Measurements from ENCODE around the gene AP5Z1. TPM values are rescaled to one million over a fixed set of nuclear protein-coding genes. Genes with fewer than 3 reads are reported as not detected.

Gene AP5Z1
- total and polyA plus RNA-seq, 2 of the 4 experiments (the other 2 are of a cell fraction): 9.7 to 38.7 TPM

GRCh38 chr7:4789194-4790077 is 14.0 kb downstream of the AP5Z1 start (continued):
- no peak for TF ChIP-seq RFX5 (IDR thresholded peaks at IDR 0.05; ENCODE audit: low read depth, low read length)

- Histone ChIP-seq H3K4me3 (ENCODE audit: insufficient read depth, low read depth, low read length) (no peak overlapping the region), H3K14ac (replicated peaks; ENCODE audit: low read depth, low read length) (no peak overlapping the region), H2BK5ac (ENCODE audit: low read depth, low read length, poor library complexity, severe bottlenecking) (no peak overlapping the region), H3K18ac (ENCODE audit: low read depth, low read length) (no peak overlapping the region), H3K23ac (ENCODE audit: low read depth, low read length) (no peak overlapping the region), H3K36me3 (ENCODE audit: control insufficient read depth, insufficient read depth, low read length) (peaks cover 65% of the 10 kb centered on the region), H4K91ac (ENCODE audit: insufficient read depth, low read depth, low read length) (no peak overlapping the region), H2AK5ac (ENCODE audit: low read depth, low read length) (no peak overlapping the region), H2BK120ac (ENCODE audit: low read depth, low read length) (no peak overlapping the region), H3K9ac (ENCODE audit: low read depth, low read length) (no peak overlapping the region), H3K27ac (ENCODE audit: insufficient read depth, low read length) (no peak overlapping the region), H3K4me1 (ENCODE audit: control insufficient read depth, insufficient read depth, low read length) (no peaks in the 10 kb centered on the region), H3K4me2 (ENCODE audit: low read depth, low read length) (no peak overlapping the region), H2BK15ac (ENCODE audit: low read depth, low read length) (no peak overlapping the region), H3K4ac (ENCODE audit: low read depth, low read length) (no peak overlapping the region), H4K5ac (ENCODE audit: low read depth, low read length) (no peak overlapping the region), H2BK20ac (ENCODE audit: low read depth, low read length) (no peak overlapping the region), H2AFZ (replicated peaks; ENCODE audit: low read length, poor library complexity) (no peak overlapping the region), H3K79me1 (ENCODE audit: low read depth in 1 of 2, low read length in 2 of 2) (no peaks in the 10 kb centered on the region), H3K27me3 (ENCODE audit: control insufficient read depth, insufficient read depth, low read length) (no peaks in the 10 kb centered on the region), H3K56ac (ENCODE audit: extremely low read depth, insufficient read depth, low read length) (no peak overlapping the region), H2AK9ac (replicated peaks; ENCODE audit: low read depth, low read length, poor library complexity) (no peak overlapping the region), H3K9me1 (ENCODE audit: insufficient read depth, low read length) (0 out of 2 replicates have a peak, but pooled peaks cover 3% of the 10 kb centered on the region), H3K9me3 (ENCODE audit: control insufficient read depth, insufficient read depth, low read length) (no peaks in the 10 kb centered on the region), H4K8ac (ENCODE audit: low read depth in 2 of 2, low read length in 2 of 2) (no peak overlapping the region), H4K20me1 (ENCODE audit: insufficient read depth, low read length) (no peaks in the 10 kb centered on the region)
- intact Hi-C loops (cut with micrococcal nuclease): no loop called here
- DNase-seq (no peak), ATAC-seq (ENCODE audit: low read depth) (no peak)
- BruUV-seq (replicated peaks): no TSS peak
- dilution Hi-C loops (cut with HindIII; ENCODE audit: low sequenced_read_pairs, unreplicated experiment): no loop called here
- CTCF ChIA-PET: no interaction called here
- TF ChIP-seq RCOR1 (IDR thresholded peaks at IDR 0.05; ENCODE audit: insufficient replicate concordance, low read length) (no peak), MAFK (IDR thresholded peaks at IDR 0.05; ENCODE audit: low read depth, low read length) (no peak), MAZ (IDR thresholded peaks at IDR 0.05; ENCODE audit: borderline replicate concordance, low read depth, low read length) (no peak), CTCF (conservative IDR thresholded peaks at IDR 0.05; ENCODE audit: low read depth, low read length) (no peak), RFX5 (IDR thresholded peaks at IDR 0.05; ENCODE audit: low read depth, low read length) (no peak), SMC3 (IDR thresholded peaks at IDR 0.05; ENCODE audit: low read depth, low read length) (no peak), MXI1 (IDR thresholded peaks at IDR 0.05; ENCODE audit: borderline replicate concordance, low read depth, low read length) (no peak), BHLHE40 (IDR thresholded peaks at IDR 0.05; ENCODE audit: low read depth, low read length) (no peak)
- in situ Hi-C loops (cut with MboI; ENCODE audit: low sequenced_read_pairs): no loop called here
- POLR2A ChIA-PET (ENCODE audit: unreplicated experiment): no interaction called here
- 76% methylated on average over 4 of the region's 9 CpGs; no CpG with 5 or more reads in 1 of the 2 experiments for WGBS, 2 experiments (ENCODE audit: extremely low coverage in 2 of 2, insufficient read length in 1 of 2)
Observed at GRCh38 chr7:4790078-4790465, 14.6 kb downstream of the AP5Z1 start.
